Breast epithelium (tissue), 3 donors: ENCODE results near the gene LGALS9B.
"Not testable (repeated sequence)": the region's sequence is repeated elsewhere in the genome, so short reads cannot be mapped to it uniquely, and the experiment has no call there.

Experiments used
- CTCF ChIP-seq, 3 donors: fragments of 450-650 bp; IDR thresholded peaks; one replicate each; pipeline ENCODE4 v1.5.1; 2016 to 2017; ENCODE audit warnings: antibody characterized with exemption in 3 of 3, mild to moderate bottlenecking in 3 of 3, moderate library complexity in 3 of 3
- POLR2A ChIP-seq: fragments of 450-650 bp; IDR thresholded peaks from one replicate; pipeline ENCODE4 v1.6.1; 2016; ENCODE audit warnings: antibody characterized with exemption, mild to moderate bottlenecking, moderate library complexity

GRCh38 chr17:20513539-20513938 lies 46.2 kb upstream of the LGALS9B start:
- TF ChIP-seq CTCF (IDR thresholded peaks at IDR 0.05); POLR2A: not testable (repeated sequence)
